Brain pericyte (primary cell): Measurements from ENCODE around the gene CAMTA1.

ENCODE experiments used
- DNase-seq: peaks from one replicate; pipeline ENCODE4 v3.0.0-alpha.2; 2012; ENCODE audit warnings: low read depth, low spot score

CAMTA1 gene

GRCh38 chr1:7281821-7282220 is 496.6 kb downstream of the CAMTA1 start:
- DNase-seq, result no peak

- DNase-seq, result no peak
Observed at GRCh38 chr1:7284839-7285435, 499.7 kb downstream of the CAMTA1 start.

GRCh38 chr1:7285856-7286454 is 500.7 kb downstream of the CAMTA1 start:
- DNase-seq, result no peak

- no peak for DNase-seq
Observed at GRCh38 chr1:7287013-7287412, 501.8 kb downstream of the CAMTA1 start.

- DNase-seq, result no peak
Observed at GRCh38 chr1:7288992-7289391, 503.7 kb downstream of the CAMTA1 start.

GRCh38 chr1:7289694-7290093 is 504.4 kb downstream of the CAMTA1 start:
- DNase-seq, result no peak

- peak; percentile 51 for DNase-seq
Observed at GRCh38 chr1:7290971-7291970, 506.0 kb downstream of the CAMTA1 start.

- no peak for DNase-seq
Observed at GRCh38 chr1:7292036-7292681, 506.9 kb downstream of the CAMTA1 start.

- DNase-seq, result no peak
Observed at GRCh38 chr1:7292714-7293419, 507.6 kb downstream of the CAMTA1 start.

- no peak for DNase-seq
Observed at GRCh38 chr1:7293702-7294629, 508.7 kb downstream of the CAMTA1 start.

GRCh38 chr1:7294636-7295035 is 509.4 kb downstream of the CAMTA1 start:
- DNase-seq, result no peak

- DNase-seq, result no peak
Observed at GRCh38 chr1:7295946-7296345, 510.7 kb downstream of the CAMTA1 start.

- DNase-seq, result no peak
Observed at GRCh38 chr1:7296968-7297367, 511.7 kb downstream of the CAMTA1 start.

- peak; percentile 49 for DNase-seq
Observed at GRCh38 chr1:7298145-7298544, 512.9 kb downstream of the CAMTA1 start.

GRCh38 chr1:7298749-7299151 is 513.5 kb downstream of the CAMTA1 start:
- peak; percentile 60 for DNase-seq

- DNase-seq, result peak; percentile 96
Observed at GRCh38 chr1:7299329-7299799, 514.1 kb downstream of the CAMTA1 start.

- DNase-seq, result peak; percentile 26
Observed at GRCh38 chr1:7299994-7300393, 514.7 kb downstream of the CAMTA1 start.

- no peak for DNase-seq
Observed at GRCh38 chr1:7300893-7301663, 515.8 kb downstream of the CAMTA1 start.

- DNase-seq, result no peak
Observed at GRCh38 chr1:7301664-7301981, 516.4 kb downstream of the CAMTA1 start.
